BJ (cell line): ENCODE data around the gene G6PC1. TPM values are rescaled to one million over a fixed set of nuclear protein-coding genes. Genes with fewer than 3 reads are reported as not detected.
"Not testable (repeated sequence)": the region's sequence is repeated elsewhere in the genome, so short reads cannot be mapped to it uniquely, and the experiment has no call there.

Source experiments
- CTCF ChIA-PET: fragments of 350-600 bp; formaldehyde crosslinking; extraction: SDS; loops from one replicate; lab custom pipeline; 2021; ENCODE audit warnings: antibody characterized with exemption, inconsistent platforms; lab: Yijun Ruan, JAX
- POLR2A ChIA-PET: fragments of 300-600 bp; sonication (Branson Sonifier 250); formaldehyde crosslinking; extraction: SDS; loops from one replicate; lab custom pipeline; 2021; ENCODE audit warnings: antibody characterized with exemption; lab: Charles Lee
- DNase-seq: peaks from one replicate; pipeline ENCODE4 v3.0.0-alpha.2; 2011; ENCODE audit warnings: low read depth
- H3K27me3 ChIP-seq: 2 replicates; pipeline ENCODE4 v1.6.0; 2011; ENCODE audit warnings: low read length; ENCODE audit not compliant: control insufficient read depth, insufficient read depth
- H3K36me3 ChIP-seq: 2 replicates; pipeline ENCODE4 v1.5.1; 2011; ENCODE audit warnings: low read length; ENCODE audit not compliant: control insufficient read depth, insufficient read depth
- H3K4me3 ChIP-seq: 2 replicates; pipeline ENCODE4 v1.5.1; 2011; ENCODE audit warnings: low read depth, mild to moderate bottlenecking, control low read depth, low read length
- polyA plus RNA-seq: library from polyadenylated mRNA; depleted of rRNA; stranded (reverse); fragments of >200 nt; gene quantifications from 2 replicates; pipeline ENCODE4 v1.2.3, GENCODE V29; 2011
- TF ChIP-seq, protein P1 (sequence below): IDR thresholded peaks from 2 replicates; pipeline ENCODE4 v1.5.1; 2011; ENCODE audit warnings: low read depth, mild to moderate bottlenecking, control low read depth, inconsistent platforms, low read length, moderate library complexity; ENCODE audit not compliant: insufficient read depth

Gene G6PC1
- polyA plus RNA-seq, 1 experiment = not detected

- Histone ChIP-seq H3K36me3 (no peaks in the 10 kb centered on the region), H3K27me3 (peaks cover 12% of the 10 kb centered on the region), H3K4me3 (no peak overlapping the region)
- ChIA-PET POLR2A (no interaction called here), CTCF (interaction anchor here (0.6 to 1.3 kb wide), 3 partner anchors 9 to 517 kb away, joined by 3 to 8 read pairs (median 3); no protein-coding TSS in a partner anchor)
- no peak for DNase-seq
- TF ChIP-seq, protein P1, sequence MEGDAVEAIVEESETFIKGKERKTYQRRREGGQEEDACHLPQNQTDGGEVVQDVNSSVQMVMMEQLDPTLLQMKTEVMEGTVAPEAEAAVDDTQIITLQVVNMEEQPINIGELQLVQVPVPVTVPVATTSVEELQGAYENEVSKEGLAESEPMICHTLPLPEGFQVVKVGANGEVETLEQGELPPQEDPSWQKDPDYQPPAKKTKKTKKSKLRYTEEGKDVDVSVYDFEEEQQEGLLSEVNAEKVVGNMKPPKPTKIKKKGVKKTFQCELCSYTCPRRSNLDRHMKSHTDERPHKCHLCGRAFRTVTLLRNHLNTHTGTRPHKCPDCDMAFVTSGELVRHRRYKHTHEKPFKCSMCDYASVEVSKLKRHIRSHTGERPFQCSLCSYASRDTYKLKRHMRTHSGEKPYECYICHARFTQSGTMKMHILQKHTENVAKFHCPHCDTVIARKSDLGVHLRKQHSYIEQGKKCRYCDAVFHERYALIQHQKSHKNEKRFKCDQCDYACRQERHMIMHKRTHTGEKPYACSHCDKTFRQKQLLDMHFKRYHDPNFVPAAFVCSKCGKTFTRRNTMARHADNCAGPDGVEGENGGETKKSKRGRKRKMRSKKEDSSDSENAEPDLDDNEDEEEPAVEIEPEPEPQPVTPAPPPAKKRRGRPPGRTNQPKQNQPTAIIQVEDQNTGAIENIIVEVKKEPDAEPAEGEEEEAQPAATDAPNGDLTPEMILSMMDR = no peak
These were observed 19.7 kb downstream of the G6PC1 start for GRCh38 chr17:42920106-42920900.

DNA sequence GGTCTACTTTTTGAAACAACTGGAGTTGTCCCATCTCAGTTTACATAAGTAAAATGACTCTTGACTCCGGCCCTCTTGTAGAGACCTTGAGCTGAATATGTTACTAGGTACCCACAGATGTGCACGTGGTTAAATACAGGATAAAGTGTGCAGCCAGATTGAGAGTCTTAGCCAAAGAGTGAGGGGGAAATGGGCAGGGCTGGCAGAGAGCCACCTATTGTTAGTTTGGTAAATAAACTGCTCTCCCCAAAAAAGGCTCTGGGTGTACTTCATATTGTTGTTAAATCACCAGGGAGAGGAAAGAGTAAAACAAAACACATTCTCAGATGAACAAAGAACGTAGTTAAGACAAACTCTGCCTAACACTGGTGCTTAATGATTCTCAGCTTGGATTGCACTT lies 20.3 kb downstream of the G6PC1 start:
- TF ChIP-seq, protein P1 = no peak
- Histone ChIP-seq H3K27me3 (peaks cover 12% of the 10 kb centered on the region), H3K36me3 (no peaks in the 10 kb centered on the region), H3K4me3 (no peak overlapping the region)
- CTCF ChIA-PET = interaction anchor here (1.3 kb wide), 2 partner anchors 8 to 78 kb away, joined by 3 to 8 read pairs; no protein-coding TSS in a partner anchor
- no peak for DNase-seq
- POLR2A ChIA-PET = no interaction called here

DNA sequence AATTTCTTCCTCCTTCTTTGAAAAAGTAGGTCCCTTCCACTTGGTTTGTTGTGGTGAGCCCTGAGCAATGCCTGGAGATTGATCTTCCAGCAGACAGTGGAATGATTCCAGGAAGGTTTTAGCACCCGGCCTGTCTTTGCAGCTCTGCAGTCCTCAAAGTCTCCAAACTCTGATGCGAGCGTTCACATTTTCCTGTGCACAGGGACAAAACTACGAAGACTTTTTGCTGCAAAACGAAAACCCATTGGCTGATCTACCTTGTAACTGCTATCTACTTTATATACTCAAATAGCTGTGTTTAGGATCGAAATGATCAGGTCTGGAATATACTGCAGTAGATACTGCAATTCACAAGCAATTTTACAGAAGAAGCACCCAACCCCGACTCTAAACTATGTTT lies 21.7 kb downstream of the G6PC1 start:
- TF ChIP-seq, protein P1 = no peak
- POLR2A ChIA-PET = no interaction called here
- DNase-seq = no peak
- no peak overlapping the region for H3K4me3 ChIP-seq
- H3K36me3 ChIP-seq = no peaks in the 10 kb centered on the region
- CTCF ChIA-PET = interaction anchor here (0.8 to 1.2 kb wide), 3 partner anchors 75 to 98 kb away, joined by 3 read pairs; partner anchors contain the start of genes AOC2 and BECN1
- peaks cover 12% of the 10 kb centered on the region for H3K27me3 ChIP-seq

DNA sequence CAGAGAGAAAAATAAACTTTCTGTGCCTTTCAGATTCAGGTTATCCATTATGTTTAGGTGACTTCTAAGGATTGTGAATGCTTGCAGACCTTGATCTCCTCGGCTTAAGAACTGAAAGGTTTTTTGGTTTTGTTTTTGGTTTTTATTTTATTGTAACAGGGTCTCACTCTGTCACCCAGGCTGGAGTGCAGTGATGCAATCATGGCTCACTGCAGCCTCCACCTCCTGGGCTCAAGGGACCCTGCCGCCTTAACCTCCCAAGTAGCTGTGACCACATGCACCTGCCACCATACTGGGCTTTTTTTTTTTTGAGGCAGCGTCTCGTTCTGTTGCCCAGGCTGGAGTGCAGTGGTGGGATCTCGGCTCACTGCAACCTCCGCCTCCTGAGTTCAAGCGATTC lies 22.9 kb downstream of the G6PC1 start:
- DNase-seq, H3K36me3 ChIP-seq, H3K4me3 ChIP-seq, POLR2A ChIA-PET: not testable (repeated sequence)
- peaks cover 12% of the 10 kb centered on the region for H3K27me3 ChIP-seq
- CTCF ChIA-PET = interaction anchor here (0.9 to 1.2 kb wide), 2 partner anchors 14 to 79 kb away, joined by 3 read pairs; partner anchors contain the start of gene AOC2

DNA sequence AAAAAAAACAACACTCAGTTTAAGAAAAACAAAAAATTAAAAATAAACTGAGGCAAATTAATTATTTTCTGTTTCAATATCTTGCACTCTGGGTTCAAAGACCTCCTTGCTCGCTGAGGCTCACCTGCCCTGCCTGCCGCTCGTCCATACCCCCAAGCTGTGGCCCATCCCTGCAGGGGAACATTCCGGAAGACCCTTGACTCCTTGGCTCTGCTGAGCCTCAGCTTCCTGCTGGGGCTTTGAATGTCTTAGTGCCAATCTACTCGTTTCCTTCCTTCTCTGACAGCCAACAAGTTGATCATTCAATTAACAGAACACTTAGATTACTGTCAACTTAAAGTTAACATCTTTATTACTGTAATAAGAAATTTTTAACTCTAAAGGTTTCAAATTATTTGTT lies 24.3 kb downstream of the G6PC1 start:
- ChIA-PET POLR2A (interaction anchor here (0.6 kb wide), 1 partner anchor 151 kb away, joined by 4 read pairs; the partner anchor contains the start of gene VPS25), CTCF (interaction anchor here (0.6 to 1.4 kb wide), 2 partner anchors 55 to 81 kb away, joined by 3 to 7 read pairs; partner anchors contain the start of gene PTGES3L)
- DNase-seq = no peak

More for the DNA sequence above, 24.3 kb downstream of the G6PC1 start:
- TF ChIP-seq, protein P1 = no peak
- Histone ChIP-seq H3K27me3 (peaks cover 12% of the 10 kb centered on the region), H3K4me3 (no peak overlapping the region), H3K36me3 (no peaks in the 10 kb centered on the region)
